IMR-90 (cell line): Measurements from ENCODE around the gene IP6K3. TPM values are rescaled to one million over a fixed set of nuclear protein-coding genes. Genes with fewer than 3 reads are reported as not detected.

ENCODE experiments used
- ATAC-seq: fragments of 200-7000 bp; cut with Tn5 transposase; 2 replicates; pipeline ENCODE4 v1.9.1; 2020; ENCODE audit warnings: low read depth, mild to moderate bottlenecking, moderate library complexity
- BruUV-seq: library from RNA; stranded (reverse); fragments of 400-500 nt; replicated peaks from 2 replicates; lab custom pipeline; 2021; lab: Mats Ljungman, UMichigan
- CTCF ChIA-PET: fragments of 300-600 bp; formaldehyde crosslinking; extraction: SDS; loops from one replicate; lab custom pipeline; 2021; ENCODE audit warnings: antibody characterized with exemption; lab: Yijun Ruan, JAX
- POLR2A ChIA-PET: fragments of 300-600 bp; sonication (Branson Sonifier 250); formaldehyde crosslinking; loops from one replicate; lab custom pipeline; 2022; ENCODE audit warnings: antibody characterized with exemption; ENCODE audit not compliant: unreplicated experiment; lab: Charles Lee
- DNase-seq: peaks from one replicate; pipeline ENCODE4 v3.0.0; 2013
- H2AFZ ChIP-seq: replicated peaks from 2 replicates; pipeline ENCODE3; 2013; ENCODE audit warnings: low read length, mild to moderate bottlenecking; ENCODE audit not compliant: poor library complexity
- H2AK5ac ChIP-seq: 2 replicates; pipeline ENCODE4 v1.6.1; 2013; ENCODE audit warnings: low read depth, low read length, inconsistent platforms
- H2AK9ac ChIP-seq: replicated peaks from 2 replicates; pipeline ENCODE3; 2013; ENCODE audit warnings: mild to moderate bottlenecking, low read depth, low read length, moderate library complexity; ENCODE audit not compliant: poor library complexity
- H2BK120ac ChIP-seq: 2 replicates; pipeline ENCODE4 v1.6.1; 2013; ENCODE audit warnings: low read depth, low read length, inconsistent platforms
- H2BK15ac ChIP-seq: 3 replicates; pipeline ENCODE4 v1.6.1; 2013; ENCODE audit warnings: low read depth, low read length, inconsistent platforms
- H2BK20ac ChIP-seq: 2 replicates; pipeline ENCODE4 v1.6.1; 2013; ENCODE audit warnings: low read depth, mild to moderate bottlenecking, inconsistent platforms, low read length, moderate library complexity
- H2BK5ac ChIP-seq: 2 replicates; pipeline ENCODE4 v1.6.1; 2013; ENCODE audit warnings: mild to moderate bottlenecking, low read depth, low read length, inconsistent platforms; ENCODE audit not compliant: poor library complexity, severe bottlenecking
- H3K14ac ChIP-seq: replicated peaks from 2 replicates; pipeline ENCODE4 v1.6.1; 2013; ENCODE audit warnings: low read depth, low read length, inconsistent platforms
- H3K18ac ChIP-seq: 2 replicates; pipeline ENCODE4 v1.6.1; 2013; ENCODE audit warnings: low read depth, low read length, control low read depth
- H3K23ac ChIP-seq: 2 replicates; pipeline ENCODE4 v1.6.1; 2013; ENCODE audit warnings: low read depth, low read length, inconsistent platforms
- H3K27ac ChIP-seq: 2 replicates; pipeline ENCODE4 v1.5.1; 2013; ENCODE audit warnings: mild to moderate bottlenecking, control low read depth, low read length; ENCODE audit not compliant: insufficient read depth
- H3K27me3 ChIP-seq: 2 replicates; pipeline ENCODE4 v1.6.1; 2013; ENCODE audit warnings: low read length; ENCODE audit not compliant: control insufficient read depth, insufficient read depth
- H3K36me3 ChIP-seq: 2 replicates; pipeline ENCODE4 v1.6.1; 2013; ENCODE audit warnings: low read length, mixed read lengths; ENCODE audit not compliant: control insufficient read depth, insufficient read depth
- H3K4ac ChIP-seq: 2 replicates; pipeline ENCODE4 v1.6.1; 2013; ENCODE audit warnings: low read depth, low read length, inconsistent platforms
- H3K4me1 ChIP-seq: 2 replicates; pipeline ENCODE4 v1.6.1; 2013; ENCODE audit warnings: low read length, mixed read lengths; ENCODE audit not compliant: control insufficient read depth, insufficient read depth
- H3K4me2 ChIP-seq: 2 replicates; pipeline ENCODE4 v1.6.1; 2013; ENCODE audit warnings: low read depth, mild to moderate bottlenecking, control low read depth, low read length, moderate library complexity
- H3K4me3 ChIP-seq: 2 replicates; pipeline ENCODE4 v1.5.1; 2013; ENCODE audit warnings: low read depth, mild to moderate bottlenecking, control low read depth, low read length, moderate library complexity; ENCODE audit not compliant: insufficient read depth
- H3K56ac ChIP-seq: 2 replicates; pipeline ENCODE4 v1.6.1; 2013; ENCODE audit warnings: low read length, inconsistent platforms; ENCODE audit not compliant: insufficient read depth; ENCODE audit errors: extremely low read depth
- H3K79me1 ChIP-seq, 2 experiments: 2 replicates each; pipeline ENCODE4 v1.6.1; 2013; ENCODE audit warnings: low read length in 2 of 2, inconsistent platforms in 1 of 2, low read depth in 1 of 2
- H3K9ac ChIP-seq: 2 replicates; pipeline ENCODE4 v1.6.1; 2013; ENCODE audit warnings: low read depth, low read length, control low read depth
- H3K9me1 ChIP-seq: 2 replicates; pipeline ENCODE4 v1.6.1; 2013; ENCODE audit warnings: low read length, inconsistent platforms; ENCODE audit not compliant: insufficient read depth
- H3K9me3 ChIP-seq: 2 replicates; pipeline ENCODE4 v1.6.1; 2013; ENCODE audit warnings: low read length; ENCODE audit not compliant: control insufficient read depth, insufficient read depth
- H4K20me1 ChIP-seq: 2 replicates; pipeline ENCODE4 v1.6.1; 2013; ENCODE audit warnings: low read length, inconsistent platforms; ENCODE audit not compliant: insufficient read depth
- H4K5ac ChIP-seq: 2 replicates; pipeline ENCODE4 v1.6.1; 2013; ENCODE audit warnings: mild to moderate bottlenecking, low read depth, low read length, control low read depth
- H4K8ac ChIP-seq, 2 experiments: 2 replicates each; pipeline ENCODE4 v1.6.1; 2013; ENCODE audit warnings: low read depth in 2 of 2, low read length in 2 of 2, control low read depth in 1 of 2, inconsistent platforms in 1 of 2
- H4K91ac ChIP-seq: 2 replicates; pipeline ENCODE4 v1.6.1; 2013; ENCODE audit warnings: low read depth, low read length, inconsistent platforms; ENCODE audit not compliant: insufficient read depth
- BHLHE40 ChIP-seq: fragments of 150-350 bp; IDR thresholded peaks from 2 replicates; pipeline ENCODE4 v1.6.1; 2016; ENCODE audit warnings: mild to moderate bottlenecking, low read depth, low read length
- CEBPB ChIP-seq: IDR thresholded peaks from 2 replicates; pipeline ENCODE4 v1.6.1; 2012; ENCODE audit warnings: low read depth, low read length, improper control_type of control experiment
- CHD1 ChIP-seq: IDR thresholded peaks from 2 replicates; pipeline ENCODE4 v1.6.1; 2012; ENCODE audit warnings: low read depth, low read length, improper control_type of control experiment
- CTCF ChIP-seq: conservative IDR thresholded peaks from 2 replicates; pipeline ENCODE4 v1.5.1; 2012; ENCODE audit warnings: mild to moderate bottlenecking, low read depth, low read length, improper control_type of control experiment
- ELK1 ChIP-seq: fragments of 150-350 bp; IDR thresholded peaks from 2 replicates; pipeline ENCODE4 v1.6.1; 2016; ENCODE audit warnings: low read depth, mild to moderate bottlenecking, low read length, moderate library complexity, borderline replicate concordance
- FOS ChIP-seq: fragments of 150-350 bp; IDR thresholded peaks from 2 replicates; pipeline ENCODE4 v1.6.1; 2016; ENCODE audit warnings: low read depth, low read length
- MAFK ChIP-seq: IDR thresholded peaks from 2 replicates; pipeline ENCODE4 v1.6.1; 2012; ENCODE audit warnings: low read depth, low read length, improper control_type of control experiment
- MAZ ChIP-seq: IDR thresholded peaks from 2 replicates; pipeline ENCODE4 v1.6.1; 2012; ENCODE audit warnings: low read depth, mild to moderate bottlenecking, low read length, improper control_type of control experiment, moderate library complexity, borderline replicate concordance
- NFE2L2 ChIP-seq: fragments of 150-350 bp; IDR thresholded peaks from 2 replicates; pipeline ENCODE4 v1.6.1; 2016; ENCODE audit warnings: low read depth, mild to moderate bottlenecking, low read length
- POLR2A ChIP-seq: IDR thresholded peaks from 2 replicates; pipeline ENCODE4 v1.6.1; 2012; ENCODE audit warnings: mild to moderate bottlenecking, low read depth, low read length
- RCOR1 ChIP-seq: IDR thresholded peaks from 2 replicates; pipeline ENCODE4 v1.6.1; 2012; ENCODE audit warnings: mild to moderate bottlenecking, low read length, improper control_type of control experiment; ENCODE audit not compliant: insufficient replicate concordance
- RFX5 ChIP-seq: IDR thresholded peaks from 2 replicates; pipeline ENCODE4 v1.8.0; 2012; ENCODE audit warnings: low read depth, mild to moderate bottlenecking, low read length, moderate library complexity
- USF2 ChIP-seq: fragments of 150-350 bp; IDR thresholded peaks from 2 replicates; pipeline ENCODE4 v1.6.1; 2017; ENCODE audit warnings: mild to moderate bottlenecking, antibody characterized with exemption, low read length, low read depth
- WGBS, 2 experiments: methylation state at CpG; one replicate each; pipeline versions ENCODE4 v1.1.5 to v1.1.7; 2013; ENCODE audit warnings: missing lambda C conversion rate in 2 of 2; ENCODE audit not compliant: insufficient read length in 1 of 2; ENCODE audit errors: extremely low coverage in 2 of 2; 5-methylcytosine and 5-hydroxymethylcytosine counted together
- dilution Hi-C: fragments of 300-500 bp; cut with HindIII; formaldehyde crosslinking; loops from one replicate; pipeline ENCODE4 v1.14.3; 2018; ENCODE audit warnings: low sequenced_read_pairs; ENCODE audit not compliant: unreplicated experiment
- in situ Hi-C: fragments of 300-500 bp; cut with MboI; formaldehyde crosslinking; loops from 3 replicates; pipeline ENCODE4 v1.14.3; 2019; ENCODE audit warnings: low sequenced_read_pairs, inconsistent platforms, mixed read lengths
- intact Hi-C: fragments of 100-400 bp; cut with micrococcal nuclease; formaldehyde crosslinking; loops from 2 replicates; pipeline ENCODE4 v1.10.0; 2022
- polyA plus RNA-seq, 3 experiments: library from polyadenylated mRNA; depleted of rRNA; stranded (reverse); fragments of >200 nt; gene quantifications; 2 replicates each; pipeline ENCODE4 v1.2.3, GENCODE V29; 2012; ENCODE audit warnings: low replicate concordance in 1 of 3
- total RNA-seq: library from RNA; depleted of rRNA; stranded (reverse); fragments of >200 nt; gene quantifications from 2 replicates; pipeline ENCODE4 v1.2.3, GENCODE V29; 2012

The IP6K3 gene
- total and polyA plus RNA-seq, 2 of the 4 experiments (the other 2 are of a cell fraction): 0.18 to 0.51 TPM

- no peak overlapping the region for H3K4me2 ChIP-seq
- H4K20me1 ChIP-seq: no peaks in the 10 kb centered on the region
- H2BK20ac ChIP-seq: no peak overlapping the region
- H2AFZ ChIP-seq: no peak overlapping the region
- no peak overlapping the region for H2BK120ac ChIP-seq
- TF ChIP-seq RFX5 (no peak), MAFK (no peak), MAZ (no peak), POLR2A (no peak), NFE2L2 (no peak), RCOR1 (no peak), USF2 (no peak), FOS (no peak), CTCF (no peak), ELK1 (no peak), CEBPB (no peak), CHD1 (no peak), BHLHE40 (no peak)
- no peaks in the 10 kb centered on the region for H3K4me1 ChIP-seq
- no peaks in the 10 kb centered on the region for H3K79me1 ChIP-seq
- no peak overlapping the region for H2BK5ac ChIP-seq
- no peak overlapping the region for H3K18ac ChIP-seq
- no peaks in the 10 kb centered on the region for H3K36me3 ChIP-seq
- no peak overlapping the region for H4K8ac ChIP-seq
- dilution Hi-C loops (no loop called here), in situ Hi-C loops (no loop called here), intact Hi-C loops (no loop called here)
- ChIA-PET POLR2A (no interaction called here), CTCF (no interaction called here)
- no peak overlapping the region for H3K56ac ChIP-seq
- no peak overlapping the region for H4K91ac ChIP-seq
- H2BK15ac ChIP-seq: no peak overlapping the region
- no peak overlapping the region for H3K27ac ChIP-seq
- H3K9me3 ChIP-seq: no peaks in the 10 kb centered on the region
- WGBS, 2 experiments: 64% methylated on average over 1 of the region's 6 CpGs; no CpG with 5 or more reads in 1 of the 2 experiments
- H3K23ac ChIP-seq: no peak overlapping the region
- no peak for DNase-seq
- no peak overlapping the region for H2AK9ac ChIP-seq
- H3K9me1 ChIP-seq: no peaks in the 10 kb centered on the region
- no peak overlapping the region for H3K14ac ChIP-seq
- H3K27me3 ChIP-seq: peaks cover 10% of the 10 kb centered on the region; the same call in 1 of the 2 replicates
- no peak for ATAC-seq
- no TSS peak for BruUV-seq
- H3K9ac ChIP-seq: no peak overlapping the region
- H2AK5ac ChIP-seq: no peak overlapping the region
- no peak overlapping the region for H3K4ac ChIP-seq
- no peak overlapping the region for H3K4me3 ChIP-seq
- no peak overlapping the region for H4K5ac ChIP-seq
Observed at GRCh38 chr6:33732385-33732784, 14.3 kb downstream of the IP6K3 start.
